A673 (cell line): ENCODE results near the gene SDSL.

ENCODE experiments used
- CTCF ChIP-seq: fragments of 300-800, 200-600 bp; sonication (generic); conservative IDR thresholded peaks from 2 replicates; pipeline ENCODE4 v1.5.1; 2017; ENCODE audit warnings: low read depth, mild to moderate bottlenecking, antibody characterized with exemption, low read length, moderate library complexity, mixed read lengths
- EZH2 ChIP-seq: fragments of 200-600 bp; sonication (generic); IDR thresholded peaks from 2 replicates; pipeline ENCODE4 v1.6.1; 2017; ENCODE audit warnings: borderline replicate concordance, low read depth, mild to moderate bottlenecking, mixed read lengths, antibody characterized with exemption, low read length; ENCODE audit not compliant: poor library complexity, severe bottlenecking

- no peak for TF ChIP-seq CTCF
- no peak for TF ChIP-seq EZH2
Measured at GRCh38 chr12:113387631-113388030, 34.5 kb upstream of the SDSL start.
